HT-29 (cell line): Measurements from ENCODE around the gene PCYOX1L. TPM values are rescaled to one million over a fixed set of nuclear protein-coding genes. Genes with fewer than 3 reads are reported as not detected.

ENCODE experiments used
- DNase-seq: peaks from one replicate; pipeline ENCODE4 v3.0.0-alpha.2; 2015; ENCODE audit warnings: low spot score
- total RNA-seq: library from RNA; depleted of rRNA; stranded (reverse); fragments of >200 nt; shearing (Covaris generic); gene quantifications from 2 replicates; pipeline ENCODE4 v1.2.3, GENCODE V29; 2014

The PCYOX1L gene
- total RNA-seq, 1 experiment from 2014 or later = 1.2 TPM

GRCh38 chr5:149337736-149338135 is 20.1 kb upstream of the PCYOX1L start:
- DNase-seq = no peak

GRCh38 chr5:149338364-149338763 is 19.5 kb upstream of the PCYOX1L start:
- DNase-seq = no peak

- DNase-seq = no peak
Observed at GRCh38 chr5:149340920-149341319, 16.9 kb upstream of the PCYOX1L start.

- no peak for DNase-seq
Observed at GRCh38 chr5:149341876-149342275, 16.0 kb upstream of the PCYOX1L start.

GRCh38 chr5:149344151-149344550 is 13.7 kb upstream of the PCYOX1L start:
- no peak for DNase-seq

GRCh38 chr5:149345147-149345891 is 12.5 kb upstream of the PCYOX1L start, which contains the start of gene GRPEL2:
GRPEL2 (plus strand) TSS chr5:149345499; CDS start chr5:149345540, 41 bp downstream.
- DNase-seq = peak; percentile 97

GRCh38 chr5:149345892-149346222 is 12.0 kb upstream of the PCYOX1L start:
- DNase-seq = peak; percentile 35

GRCh38 chr5:149348518-149348917 is 9.3 kb upstream of the PCYOX1L start:
- DNase-seq = no peak

- no peak for DNase-seq
Observed at GRCh38 chr5:149349382-149349781, 8.5 kb upstream of the PCYOX1L start.

- no peak for DNase-seq
Observed at GRCh38 chr5:149352169-149352568, 5.7 kb upstream of the PCYOX1L start.

- no peak for DNase-seq
Observed at GRCh38 chr5:149353911-149354310, 3.9 kb upstream of the PCYOX1L start.

- no peak for DNase-seq
Observed at GRCh38 chr5:149355688-149356087, 2.2 kb upstream of the PCYOX1L start.

- DNase-seq = no peak
Observed at GRCh38 chr5:149356391-149356790, 1.5 kb upstream of the PCYOX1L start.

- no peak for DNase-seq
Observed at GRCh38 chr5:149358294-149358651, 427 bp downstream of the PCYOX1L start.

- no peak for DNase-seq
Observed at GRCh38 chr5:149358868-149359495, 1.1 kb downstream of the PCYOX1L start.

- DNase-seq = no peak
Observed at GRCh38 chr5:149360272-149360671, 2.4 kb downstream of the PCYOX1L start.

GRCh38 chr5:149362541-149362940 is 4.7 kb downstream of the PCYOX1L start:
- no peak for DNase-seq

- DNase-seq = no peak
Observed at GRCh38 chr5:149363358-149363757, 5.5 kb downstream of the PCYOX1L start.

- DNase-seq = peak; percentile 17
Observed at GRCh38 chr5:149363936-149364335, 6.1 kb downstream of the PCYOX1L start.

- DNase-seq = no peak
Observed at GRCh38 chr5:149364719-149365118, 6.9 kb downstream of the PCYOX1L start.

GRCh38 chr5:149365418-149365817 is 7.6 kb downstream of the PCYOX1L start:
- no peak for DNase-seq

- no peak for DNase-seq
Observed at GRCh38 chr5:149366169-149366729, 8.4 kb downstream of the PCYOX1L start.
